GM19463 (cell line): ENCODE results near the gene PKD2.
"Not testable (repeated sequence)": the region's sequence is repeated elsewhere in the genome, so short reads cannot be mapped to it uniquely, and the experiment has no call there.

Experiments used
- ATAC-seq: cut with Tn5 transposase; IDR thresholded peaks from one replicate; pipeline ENCODE4 v1.9.1; 2021; ENCODE audit warnings: mild to moderate bottlenecking, moderate library complexity; ENCODE audit not compliant: unreplicated experiment

Gene PKD2

GRCh38 chr4:88062843-88063242 lies 55.4 kb downstream of the PKD2 start:
- no peak for ATAC-seq

- no peak for ATAC-seq
These were observed 56.3 kb downstream of the PKD2 start for GRCh38 chr4:88063634-88064296.

- ATAC-seq = no peak
These were observed 57.0 kb downstream of the PKD2 start for GRCh38 chr4:88064410-88064809.

- no peak for ATAC-seq
These were observed 62.6 kb downstream of the PKD2 start for GRCh38 chr4:88070031-88070430.

- no peak for ATAC-seq
These were observed 67.9 kb downstream of the PKD2 start for GRCh38 chr4:88075336-88075735.

GRCh38 chr4:88077911-88078524 lies 70.6 kb downstream of the PKD2 start:
- no peak for ATAC-seq

- ATAC-seq = no peak
These were observed 71.1 kb downstream of the PKD2 start for GRCh38 chr4:88078579-88078978.

- no peak for ATAC-seq
These were observed 73.2 kb downstream of the PKD2 start for GRCh38 chr4:88080626-88081025.

- ATAC-seq = no peak
These were observed 79.6 kb downstream of the PKD2 start for GRCh38 chr4:88087004-88087403.

GRCh38 chr4:88090898-88091297 lies 83.5 kb downstream of the PKD2 start:
- no peak for ATAC-seq

GRCh38 chr4:88091378-88091777 lies 83.9 kb downstream of the PKD2 start:
- ATAC-seq = no peak

GRCh38 chr4:88093874-88094273 lies 86.4 kb downstream of the PKD2 start:
- no peak for ATAC-seq

- no peak for ATAC-seq
These were observed 89.9 kb downstream of the PKD2 start for GRCh38 chr4:88097301-88097700.

GRCh38 chr4:88097781-88098180 lies 90.3 kb downstream of the PKD2 start:
- ATAC-seq = no peak

- ATAC-seq = no peak
These were observed 91.7 kb downstream of the PKD2 start for GRCh38 chr4:88098993-88099752.

- no peak for ATAC-seq
These were observed 93.7 kb downstream of the PKD2 start for GRCh38 chr4:88101165-88101564.

- ATAC-seq = no peak
These were observed 94.6 kb downstream of the PKD2 start for GRCh38 chr4:88102026-88102425.

GRCh38 chr4:88104902-88105610 lies 97.6 kb downstream of the PKD2 start:
- ATAC-seq = no peak

- no peak for ATAC-seq
These were observed 98.8 kb downstream of the PKD2 start for GRCh38 chr4:88106205-88106604.

GRCh38 chr4:88107406-88108107 lies 100.1 kb downstream of the PKD2 start:
- no peak for ATAC-seq

GRCh38 chr4:88108108-88108465 lies 100.7 kb downstream of the PKD2 start:
- not testable (repeated sequence) for ATAC-seq
